Neural progenitor cell (in vitro differentiated cells): ENCODE measurements around the gene TYSND1.

ENCODE experiments used
- CTCF ChIP-seq: fragments of 200-600 bp; sonication (generic); IDR thresholded peaks from 2 replicates; pipeline ENCODE4 v1.5.1; 2017; ENCODE audit warnings: antibody characterized with exemption, mild to moderate bottlenecking
- EZH2 ChIP-seq: fragments of 200-600 bp; sonication (generic); IDR thresholded peaks from 2 replicates; pipeline ENCODE4 v1.6.1; 2017; ENCODE audit warnings: antibody characterized with exemption, mild to moderate bottlenecking, moderate library complexity
- EZH2phosphoT487 ChIP-seq: fragments of 200-600 bp; sonication (generic); IDR thresholded peaks from 2 replicates; pipeline ENCODE4 v1.6.1; 2017; ENCODE audit warnings: antibody characterized with exemption

GRCh38 chr10:70176441-70176840 is 29.9 kb upstream of the TYSND1 start:
- TF ChIP-seq EZH2 (no peak), CTCF (no peak), EZH2phosphoT487 (no peak)
